Mucosa of gallbladder (tissue), 1 donor: ENCODE results near the gene RLF. TPM values are rescaled to one million over a fixed set of nuclear protein-coding genes. Genes with fewer than 3 reads are reported as not detected.

Source experiments
- DNase-seq: peaks from one replicate; pipeline ENCODE4 v3.0.0-alpha.2; 2020; ENCODE audit warnings: low spot score
- total RNA-seq: library from RNA; stranded (reverse); gene quantifications from one replicate; pipeline ENCODE4 v1.2.1, GENCODE V29; 2021
- donor health status: DM: no; HTN: no; CAD: no.

Gene RLF
- total RNA-seq, 1 donor from 2014 or later: 16.5 TPM

DNA sequence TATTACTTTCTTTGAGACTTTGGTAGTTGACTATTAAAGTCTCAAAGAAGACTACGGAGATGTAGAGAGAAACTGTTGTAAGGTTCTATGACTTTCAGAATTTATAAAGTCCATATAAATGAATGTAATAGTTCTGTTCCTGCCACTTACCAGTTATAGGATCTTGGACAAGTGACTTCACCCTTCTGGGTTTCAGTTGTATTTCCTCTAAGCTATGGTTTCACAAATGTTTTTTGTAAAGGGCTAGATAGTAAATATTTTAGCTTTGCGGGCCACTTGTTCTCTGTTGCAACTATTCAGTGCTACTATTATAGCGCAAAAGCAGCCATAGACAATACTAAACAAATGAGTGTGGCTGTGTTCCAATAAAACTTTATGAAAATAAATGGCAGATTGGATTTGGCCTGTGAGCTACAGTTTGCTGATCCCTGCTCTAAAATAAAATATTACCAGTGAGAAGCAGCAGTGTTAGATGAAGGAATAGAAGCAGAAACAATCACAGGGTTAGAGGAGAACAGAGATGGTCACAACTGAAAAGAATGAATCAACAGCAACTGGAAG lies 111.5 kb downstream of the RLF start:
- no peak for DNase-seq

DNA sequence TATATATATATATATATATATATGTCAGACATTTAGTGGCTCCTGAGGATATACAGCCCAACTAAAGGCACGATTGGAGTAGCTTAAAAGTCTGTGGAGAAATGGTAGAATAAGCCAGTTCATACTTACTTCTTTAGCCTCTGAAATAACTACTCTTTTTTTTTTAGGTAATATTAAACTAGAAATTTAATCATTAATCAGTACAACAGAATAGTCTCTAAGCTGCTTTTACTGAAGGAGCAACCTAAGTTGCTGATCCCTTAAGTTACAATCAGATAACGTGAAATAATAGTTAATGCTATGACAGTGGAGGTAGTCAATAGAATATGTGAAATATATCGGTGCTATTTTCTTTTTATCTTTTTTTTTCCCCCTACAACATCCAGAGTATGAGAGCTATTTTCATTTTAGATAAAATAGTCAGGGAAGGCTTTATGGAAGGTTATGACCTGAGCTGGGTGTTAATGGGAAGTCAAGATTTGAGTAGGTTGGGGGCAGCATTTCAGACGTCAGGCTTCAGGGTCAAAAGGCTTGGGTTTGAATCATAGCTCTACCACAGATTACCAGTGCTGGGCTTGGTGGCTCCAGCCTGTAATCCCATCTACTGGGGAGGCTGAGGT lies 112.5 kb downstream of the RLF start:
- no peak for DNase-seq

DNA sequence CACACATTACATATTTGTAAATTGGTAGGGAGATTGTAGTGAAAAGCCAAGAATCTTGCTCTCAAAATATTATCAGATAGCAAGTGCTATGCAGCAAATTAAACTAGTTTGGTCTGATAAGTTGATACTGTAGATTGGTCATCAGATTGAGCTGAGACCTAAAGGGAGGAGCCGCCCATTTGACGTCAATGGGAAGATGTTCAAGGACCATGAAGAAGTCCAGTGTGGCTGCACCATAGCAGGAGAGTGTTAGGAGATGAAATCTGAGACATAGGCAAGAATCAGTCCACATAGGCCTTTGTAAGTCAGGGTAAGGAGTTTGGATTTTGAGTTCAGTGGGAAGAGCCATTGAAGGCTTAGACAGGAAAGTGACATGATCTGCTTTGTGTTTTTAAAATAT lies 113.1 kb downstream of the RLF start:
- DNase-seq: no peak

DNA sequence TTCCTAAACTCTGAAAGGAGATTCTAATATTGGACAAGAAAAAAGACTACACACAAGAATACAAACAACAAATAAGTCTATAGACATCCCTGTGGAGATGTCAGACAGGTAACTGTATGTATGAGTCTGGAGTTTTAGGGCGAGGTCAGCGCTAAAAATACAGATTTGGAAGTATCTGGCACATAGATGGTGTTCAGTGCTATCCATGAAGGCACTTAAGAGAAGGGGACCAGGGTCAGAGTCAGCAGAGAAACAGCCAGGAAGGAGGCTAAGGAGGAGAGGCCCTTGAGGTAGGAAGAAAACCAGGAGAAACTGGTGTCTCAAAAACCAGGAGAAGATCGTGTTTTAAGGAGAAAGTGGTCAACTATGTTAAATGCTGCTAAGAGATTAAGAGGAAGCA lies 114.9 kb downstream of the RLF start:
- DNase-seq: no peak

DNA sequence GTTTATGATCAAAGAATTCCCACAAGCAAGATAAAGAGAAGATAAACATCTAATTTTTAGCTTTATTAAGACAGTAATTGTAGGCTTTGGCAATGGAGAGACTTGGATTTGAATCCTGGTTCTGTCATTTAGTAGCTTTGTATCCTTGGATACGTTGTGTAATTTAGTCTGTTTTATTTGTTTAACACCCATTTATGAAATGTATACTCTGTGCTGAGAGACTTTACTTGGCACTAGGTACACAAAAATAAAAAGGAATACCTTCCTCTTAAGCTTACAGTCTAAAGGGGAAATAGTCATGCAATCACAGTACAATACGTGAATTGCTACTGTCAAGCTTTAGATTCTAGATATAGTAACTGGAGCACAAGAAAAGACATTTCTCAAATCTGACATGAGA lies 120.7 kb downstream of the RLF start:
- no peak for DNase-seq

Other genes starting within 250 kb of the RLF start
- gene MFSD2A, start 206.2 kb upstream of the RLF start, total RNA-seq: 3.3 TPM
- gene CAP1, start 120.7 kb upstream of the RLF start, total RNA-seq: 313 TPM
- gene PPT1, start 64.1 kb upstream of the RLF start, total RNA-seq: 75.9 TPM
- gene TMCO2, start 86.5 kb downstream of the RLF start, total RNA-seq: not detected
- 64.8 TPM for gene ZMPSTE24, start 96.8 kb downstream of the RLF start, total RNA-seq
- gene COL9A2, start 155.9 kb downstream of the RLF start, total RNA-seq: 8.3 TPM
- 47.6 TPM for gene SMAP2, start 212.3 kb downstream of the RLF start, total RNA-seq